ENCODE measurements around the gene CLDN24. TPM values are rescaled to one million over a fixed set of nuclear protein-coding genes. Genes with fewer than 3 reads are reported as not detected.

CLDN24 gene
- total RNA-seq, 1 donor, result not detected

DNA sequence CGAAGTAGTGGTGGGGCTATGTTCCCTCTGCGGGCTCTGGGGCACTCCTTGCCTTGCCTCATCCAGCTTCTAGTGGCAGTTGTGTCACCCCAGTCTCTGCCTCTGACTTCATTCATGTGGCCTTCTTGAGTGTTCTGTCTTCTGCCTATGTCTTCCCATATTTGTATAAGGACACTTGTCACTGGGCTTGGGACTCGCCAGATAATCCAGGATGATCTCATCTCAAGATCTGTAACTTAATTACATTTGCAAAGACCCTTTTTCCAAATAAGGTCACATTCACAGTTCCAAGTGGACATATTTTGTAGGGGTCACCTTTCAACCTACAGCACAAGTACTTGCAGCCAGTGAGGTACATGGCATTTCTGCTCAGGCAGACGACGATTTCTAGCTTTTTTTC, 30.3 kb upstream of the CLDN24 start:
- peaks cover 3% of the 10 kb centered on the region for H3K4me1 ChIP-seq (ENCODE audit: insufficient read depth, low read length)
- no peak overlapping the region for H3K4me3 ChIP-seq (ENCODE audit: low read length)
- no peaks in the 10 kb centered on the region for H3K27me3 ChIP-seq (ENCODE audit: insufficient read depth, low read length)
- H3K9me3 ChIP-seq (ENCODE audit: low read depth, low read length), result no peaks in the 10 kb centered on the region

DNA sequence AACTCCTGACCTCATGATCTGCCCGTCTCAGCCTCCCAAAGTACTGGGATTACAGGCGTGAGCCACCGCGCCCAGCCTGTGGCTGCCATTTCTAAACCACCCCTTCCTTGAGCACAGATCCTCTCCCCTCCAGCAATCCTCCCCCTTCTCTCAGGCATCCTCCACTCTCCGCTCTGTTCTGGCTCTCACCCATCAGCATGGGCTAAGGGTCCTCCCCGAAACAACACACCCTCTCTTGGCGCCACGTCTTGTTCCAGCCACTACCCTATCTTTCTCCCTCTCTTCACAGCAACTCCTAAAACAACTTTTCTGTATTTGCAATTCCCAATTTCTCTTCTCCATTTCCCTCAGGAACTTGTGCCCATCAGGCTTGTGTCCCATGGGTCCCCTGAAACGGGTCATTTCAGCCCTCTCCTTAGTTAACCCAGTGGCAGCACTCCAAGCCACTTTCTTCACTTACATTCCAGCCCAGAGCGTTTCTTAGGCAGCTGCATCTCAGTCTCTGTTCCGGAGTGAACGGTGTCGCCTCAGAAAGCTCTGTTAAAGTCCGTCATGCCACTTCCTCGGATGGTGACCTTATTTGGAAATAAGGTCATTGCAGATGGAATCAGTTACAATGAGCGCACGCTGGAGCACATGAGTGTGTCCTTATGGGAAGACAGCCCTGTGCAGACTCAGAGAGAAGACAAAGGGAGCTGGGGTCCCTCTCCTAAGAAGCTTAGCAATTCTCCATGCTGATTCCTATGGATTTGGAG, 28.3 kb upstream of the CLDN24 start:
- H3K9me3 ChIP-seq (ENCODE audit: low read depth, low read length), result no peaks in the 10 kb centered on the region
- peaks cover 3% of the 10 kb centered on the region for H3K4me1 ChIP-seq (ENCODE audit: insufficient read depth, low read length)
- no peaks in the 10 kb centered on the region for H3K27me3 ChIP-seq (ENCODE audit: insufficient read depth, low read length)
- H3K4me3 ChIP-seq (ENCODE audit: low read length), result no peak overlapping the region

DNA sequence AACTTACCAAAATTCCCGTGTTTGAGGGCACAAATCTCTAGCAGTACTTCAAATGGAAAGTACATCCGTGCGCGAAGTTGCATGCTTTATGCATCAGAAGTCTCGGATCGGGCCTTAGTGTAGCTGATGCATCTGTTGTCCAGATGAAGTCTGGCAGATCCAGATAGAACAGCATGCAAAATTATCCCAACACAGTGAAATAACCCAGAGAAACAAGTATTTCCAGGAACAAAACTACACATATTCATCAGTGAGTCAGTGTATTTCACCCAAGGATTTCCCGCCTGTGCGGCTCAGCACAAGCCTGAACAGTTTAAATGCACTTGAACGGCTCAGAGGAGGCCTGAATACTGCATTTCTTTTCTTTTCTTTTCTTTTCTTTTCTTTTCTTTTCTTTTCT, 27.4 kb upstream of the CLDN24 start:
- H3K4me3 ChIP-seq (ENCODE audit: low read length), result no peak overlapping the region
- H3K9me3 ChIP-seq (ENCODE audit: low read depth, low read length), result no peaks in the 10 kb centered on the region
- no peaks in the 10 kb centered on the region for H3K27me3 ChIP-seq (ENCODE audit: insufficient read depth, low read length)
- peaks cover 3% of the 10 kb centered on the region for H3K4me1 ChIP-seq (ENCODE audit: insufficient read depth, low read length)

DNA sequence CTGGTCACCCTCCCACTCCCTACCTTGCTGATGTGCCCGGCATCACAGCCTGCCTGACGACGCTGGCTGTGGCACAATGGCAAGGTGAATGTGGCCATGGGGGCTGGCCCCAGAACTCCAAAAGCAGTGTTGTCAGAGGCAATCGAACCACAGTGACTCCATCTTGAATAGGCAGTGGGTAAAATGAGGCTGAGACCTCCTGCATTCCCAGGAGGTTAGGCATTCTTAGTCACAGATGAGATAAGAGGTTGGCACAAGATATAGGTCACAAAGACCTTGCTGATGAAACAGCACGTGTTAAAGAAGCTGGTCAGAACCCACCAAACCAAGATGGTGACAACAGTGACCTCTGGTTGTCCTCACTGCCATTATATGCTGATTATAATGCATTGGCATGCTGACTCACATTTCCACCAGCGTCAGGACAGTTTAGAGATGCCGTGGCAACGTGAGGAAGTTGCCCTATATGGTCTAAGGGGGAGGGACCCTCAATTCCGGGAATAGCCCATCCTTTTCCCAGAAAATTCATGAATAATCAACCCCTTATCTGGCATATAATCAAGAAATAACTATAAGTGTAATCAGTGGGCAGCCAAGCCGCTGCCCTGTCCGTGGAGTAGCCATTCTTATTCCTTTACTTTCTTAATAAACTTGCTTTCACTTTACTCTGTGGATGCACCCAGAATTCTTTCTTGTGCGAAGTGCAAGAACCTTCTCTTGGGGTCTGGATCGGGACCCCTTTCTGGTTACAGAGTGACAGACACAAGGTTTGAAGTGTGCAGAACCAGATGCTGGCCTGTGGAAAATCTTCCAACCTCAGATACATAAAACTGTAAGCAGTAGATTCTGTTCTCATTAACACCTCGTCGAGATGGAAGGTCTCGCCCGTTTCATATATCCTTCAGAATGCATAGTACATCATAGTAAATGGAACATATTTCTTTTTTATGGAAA, 26.8 kb upstream of the CLDN24 start:
- Histone ChIP-seq H3K27me3 (ENCODE audit: insufficient read depth, low read length) (no peaks in the 10 kb centered on the region), H3K4me3 (ENCODE audit: low read length) (no peak overlapping the region), H3K9me3 (ENCODE audit: low read depth, low read length) (no peaks in the 10 kb centered on the region)

DNA sequence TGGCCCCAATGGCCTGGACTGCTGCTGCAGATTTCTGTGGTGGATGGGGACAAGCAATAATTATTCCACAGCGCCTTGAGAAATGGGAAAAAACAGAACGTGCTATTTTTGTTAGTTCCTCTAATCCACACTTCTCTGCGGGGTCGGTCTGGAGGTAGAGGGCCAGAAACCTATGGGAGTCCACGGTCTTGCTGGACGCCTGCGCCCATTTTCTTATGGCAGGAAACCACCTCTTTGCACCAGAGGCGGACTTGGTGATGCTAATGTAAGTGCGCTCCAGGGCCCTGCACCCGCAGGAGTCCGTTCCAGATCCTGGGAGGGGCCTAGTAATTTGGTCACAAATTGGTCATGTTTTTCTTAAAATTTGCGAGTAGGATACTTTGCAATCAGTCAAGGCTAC, 25.9 kb upstream of the CLDN24 start:
- Histone ChIP-seq H3K9me3 (ENCODE audit: low read depth, low read length) (no peaks in the 10 kb centered on the region), H3K4me1 (ENCODE audit: insufficient read depth, low read length) (peaks cover 6% of the 10 kb centered on the region), H3K4me3 (ENCODE audit: low read length) (no peak overlapping the region), H3K27me3 (ENCODE audit: insufficient read depth, low read length) (peaks cover 3% of the 10 kb centered on the region)

More for the DNA sequence above, 26.8 kb upstream of the CLDN24 start:
- H3K4me1 ChIP-seq (ENCODE audit: insufficient read depth, low read length), result peaks cover 3% of the 10 kb centered on the region

DNA sequence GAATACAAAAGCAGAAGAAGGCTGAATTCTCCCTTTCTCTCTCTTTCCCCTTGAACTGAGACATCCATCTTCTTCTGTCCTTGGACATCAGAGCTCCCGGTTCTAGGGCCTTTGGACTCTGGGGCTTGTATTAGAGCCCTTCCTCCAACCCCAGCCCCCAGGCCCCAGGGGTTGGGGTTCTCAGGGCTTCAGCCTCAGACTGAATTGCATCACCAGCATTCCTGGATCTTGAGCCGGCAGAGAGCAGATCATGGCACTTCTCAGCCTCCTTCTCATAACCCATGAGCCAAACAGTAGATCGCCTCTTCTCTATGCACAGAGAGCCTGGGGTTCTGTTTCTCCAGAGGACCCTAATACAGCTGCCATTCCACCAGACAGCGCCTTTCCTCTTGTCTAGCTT, 25.3 kb upstream of the CLDN24 start:
- Histone ChIP-seq H3K9me3 (ENCODE audit: low read depth, low read length) (no peaks in the 10 kb centered on the region), H3K27me3 (ENCODE audit: insufficient read depth, low read length) (peaks cover 3% of the 10 kb centered on the region), H3K4me1 (ENCODE audit: insufficient read depth, low read length) (peaks cover 8% of the 10 kb centered on the region), H3K4me3 (ENCODE audit: low read length) (no peak overlapping the region)

DNA sequence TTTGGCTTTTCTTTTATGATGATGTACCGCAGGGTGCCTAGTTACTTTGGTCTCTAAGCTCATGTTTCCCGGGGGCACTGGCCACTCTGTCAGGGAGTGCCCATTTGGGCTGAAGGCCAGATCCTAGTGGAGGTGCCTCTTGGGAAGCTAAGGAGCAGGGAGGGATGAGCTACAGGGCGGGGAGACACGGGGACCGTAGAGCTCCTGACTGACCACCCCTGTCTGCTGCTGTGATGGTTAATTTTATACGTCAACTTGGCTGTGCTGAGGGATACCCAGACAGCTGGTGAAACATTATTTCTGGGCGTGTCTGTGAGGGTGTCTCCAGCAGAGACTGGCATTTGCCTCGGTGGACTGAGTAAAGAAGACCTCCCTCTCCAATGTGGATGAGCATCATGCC, 24.9 kb upstream of the CLDN24 start:
- Histone ChIP-seq H3K4me3 (ENCODE audit: low read length) (no peak overlapping the region), H3K4me1 (ENCODE audit: insufficient read depth, low read length) (peaks cover 8% of the 10 kb centered on the region), H3K9me3 (ENCODE audit: low read depth, low read length) (no peaks in the 10 kb centered on the region), H3K27me3 (ENCODE audit: insufficient read depth, low read length) (peaks cover 3% of the 10 kb centered on the region)

DNA sequence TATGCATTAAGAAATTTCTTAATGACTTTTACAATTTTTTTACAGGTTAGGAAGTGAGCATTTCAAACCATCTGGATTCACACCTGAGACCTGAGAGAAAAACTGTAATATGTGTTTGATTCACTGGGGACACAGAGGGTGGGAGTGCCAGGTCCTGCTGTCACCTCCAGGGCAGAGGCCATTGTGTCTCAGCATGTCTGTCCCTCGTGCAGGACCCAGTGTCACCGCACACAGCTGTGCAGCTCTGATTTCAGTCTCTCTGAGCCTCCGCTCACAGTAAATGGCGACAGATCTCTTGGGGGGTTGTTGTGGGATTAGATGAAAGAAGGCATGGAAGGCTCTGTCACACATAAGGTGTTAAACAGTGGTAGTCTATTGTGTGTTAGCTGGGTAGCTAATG, 23.0 kb upstream of the CLDN24 start:
- no peak overlapping the region for H3K4me3 ChIP-seq (ENCODE audit: low read length)
- peaks cover 8% of the 10 kb centered on the region for H3K4me1 ChIP-seq (ENCODE audit: insufficient read depth, low read length)

DNA sequence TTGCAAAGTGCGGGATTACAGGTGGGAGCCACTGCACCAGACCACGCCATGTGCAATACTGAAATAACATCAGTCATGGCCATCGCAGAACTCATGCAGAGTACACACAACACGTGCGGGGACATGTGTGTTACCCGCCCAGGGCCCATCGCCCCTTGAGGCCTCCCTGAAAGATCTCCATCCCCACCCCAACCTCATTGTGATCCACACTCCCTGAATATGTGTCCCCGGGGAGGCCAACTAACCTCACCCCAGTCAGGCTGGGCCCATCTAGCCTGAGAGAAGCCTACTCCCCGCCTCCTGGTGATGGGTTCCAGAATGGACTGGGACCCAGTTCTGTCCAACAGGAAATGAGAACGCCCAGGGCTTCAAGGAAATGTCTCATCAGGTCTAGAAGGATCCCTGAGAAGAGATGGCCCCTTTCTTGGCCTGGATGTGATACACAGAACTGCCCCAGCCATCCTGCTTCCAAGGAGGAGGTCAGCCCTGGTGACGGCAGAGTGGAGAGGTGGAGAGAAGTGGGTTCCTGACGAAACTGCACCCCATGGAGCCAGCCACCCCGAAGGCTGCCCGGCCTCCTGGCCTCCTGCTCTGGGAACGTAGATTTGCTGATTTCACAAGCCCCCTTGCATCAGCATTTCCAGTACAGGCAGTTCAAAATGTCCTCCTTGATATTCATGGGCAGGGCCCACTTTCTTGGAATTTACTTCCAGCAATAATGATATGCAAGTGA, 22.5 kb upstream of the CLDN24 start:
- peaks cover 8% of the 10 kb centered on the region for H3K4me1 ChIP-seq (ENCODE audit: insufficient read depth, low read length)
- H3K4me3 ChIP-seq (ENCODE audit: low read length), result no peak overlapping the region
- peaks cover 3% of the 10 kb centered on the region for H3K27me3 ChIP-seq (ENCODE audit: insufficient read depth, low read length)
- no peaks in the 10 kb centered on the region for H3K9me3 ChIP-seq (ENCODE audit: low read depth, low read length)

More for the DNA sequence above, 23.0 kb upstream of the CLDN24 start:
- Histone ChIP-seq H3K27me3 (ENCODE audit: insufficient read depth, low read length) (peaks cover 3% of the 10 kb centered on the region), H3K9me3 (ENCODE audit: low read depth, low read length) (no peaks in the 10 kb centered on the region)

DNA sequence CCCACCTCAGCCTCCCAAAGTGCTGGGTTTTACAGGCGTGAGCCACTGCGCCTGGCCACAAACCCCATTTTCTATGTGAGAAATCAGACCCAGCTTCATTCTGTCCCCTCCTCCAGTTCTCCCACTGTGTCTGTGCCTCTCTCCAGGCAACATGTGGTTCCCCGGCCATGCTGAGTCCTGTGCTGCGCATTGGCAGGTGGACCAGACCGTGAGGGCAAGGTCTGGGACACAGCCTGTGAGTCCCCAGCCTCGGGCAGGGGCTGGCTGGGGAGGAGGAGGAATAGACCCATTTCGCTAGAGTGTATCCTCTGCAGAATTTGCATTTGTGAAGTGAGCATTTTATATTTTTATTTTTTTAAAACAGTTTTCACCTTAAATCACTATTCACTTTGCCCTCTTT, 21.5 kb upstream of the CLDN24 start:
- H3K9me3 ChIP-seq (ENCODE audit: low read depth, low read length), result no peaks in the 10 kb centered on the region
- peaks cover 4% of the 10 kb centered on the region for H3K4me1 ChIP-seq (ENCODE audit: insufficient read depth, low read length)
- H3K27me3 ChIP-seq (ENCODE audit: insufficient read depth, low read length), result peaks cover 3% of the 10 kb centered on the region
- no peak overlapping the region for H3K4me3 ChIP-seq (ENCODE audit: low read length)

DNA sequence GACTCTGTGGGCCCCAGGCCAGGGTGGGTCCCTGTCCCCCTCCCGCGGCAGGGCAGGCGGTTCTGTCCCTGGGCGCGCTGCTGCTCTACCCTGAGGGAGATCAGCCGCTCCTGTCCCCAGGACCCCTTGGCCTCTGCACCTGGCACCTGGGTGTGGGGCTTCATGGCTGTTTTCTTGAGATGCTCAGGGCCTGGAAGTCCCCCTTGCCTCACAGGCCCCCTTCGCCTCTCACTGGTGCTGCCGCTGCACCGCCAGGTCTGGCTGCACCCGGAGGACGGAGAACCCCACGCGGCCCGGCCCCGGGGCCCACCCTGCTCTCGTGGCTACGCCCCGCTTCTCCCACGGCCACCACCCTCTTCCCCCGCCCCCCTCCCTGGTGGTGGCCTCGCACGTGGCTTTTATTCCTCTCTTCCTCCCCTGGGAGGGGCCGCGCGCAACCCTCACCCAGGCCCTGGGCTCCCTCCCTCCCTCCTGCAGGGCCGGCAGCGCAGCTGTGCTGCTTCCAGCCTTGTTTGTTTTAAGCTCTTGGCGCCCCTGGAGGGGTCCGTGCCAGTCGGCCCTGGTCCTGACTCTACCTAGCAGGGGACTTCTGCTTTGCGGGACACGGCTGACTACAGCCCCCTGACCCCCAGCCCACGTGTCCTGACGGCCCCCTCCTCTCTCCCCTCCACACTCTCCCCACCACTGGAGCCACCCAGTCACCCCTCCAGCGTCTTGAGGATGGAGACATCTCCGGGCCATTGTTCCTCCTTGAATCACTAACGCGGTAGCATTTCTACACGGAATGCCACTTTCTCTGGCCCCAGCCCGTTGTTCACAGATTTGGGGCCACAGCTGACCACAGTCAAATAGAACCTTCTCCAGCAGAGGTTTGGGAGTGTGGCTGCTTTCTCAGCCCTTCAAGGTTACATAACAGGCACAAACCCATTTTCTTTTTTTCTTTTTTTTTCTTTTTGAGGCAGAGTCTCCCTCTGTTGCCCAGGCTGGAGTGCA, 20.6 kb upstream of the CLDN24 start:
- Histone ChIP-seq H3K4me3 (ENCODE audit: low read length) (no peak overlapping the region), H3K9me3 (ENCODE audit: low read depth, low read length) (no peaks in the 10 kb centered on the region), H3K27me3 (ENCODE audit: insufficient read depth, low read length) (peaks cover 3% of the 10 kb centered on the region), H3K4me1 (ENCODE audit: insufficient read depth, low read length) (peaks cover 4% of the 10 kb centered on the region)

DNA sequence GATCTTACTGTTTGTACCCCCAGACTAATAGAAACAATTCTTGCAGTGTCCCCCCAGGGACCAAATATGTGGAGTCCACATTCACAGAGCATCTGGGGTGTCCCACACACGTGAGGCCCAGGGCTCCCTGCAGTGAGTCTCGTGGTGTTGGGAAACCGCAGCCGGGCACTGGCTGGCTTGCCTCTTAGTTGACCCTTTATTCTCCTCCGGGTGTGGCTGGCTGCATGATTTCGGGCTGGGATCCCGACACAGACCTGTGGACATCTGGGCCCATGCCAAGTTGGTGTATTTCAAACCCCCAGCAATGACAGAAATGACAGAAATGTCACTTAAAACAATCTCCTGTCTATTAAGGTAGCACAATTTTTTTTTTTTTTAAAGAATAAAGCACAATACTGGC, 15.6 kb upstream of the CLDN24 start:
- Histone ChIP-seq H3K4me1 (ENCODE audit: insufficient read depth, low read length) (no peaks in the 10 kb centered on the region), H3K27me3 (ENCODE audit: insufficient read depth, low read length) (no peaks in the 10 kb centered on the region), H3K9me3 (ENCODE audit: low read depth, low read length) (no peaks in the 10 kb centered on the region), H3K4me3 (ENCODE audit: low read length) (no peak overlapping the region)

DNA sequence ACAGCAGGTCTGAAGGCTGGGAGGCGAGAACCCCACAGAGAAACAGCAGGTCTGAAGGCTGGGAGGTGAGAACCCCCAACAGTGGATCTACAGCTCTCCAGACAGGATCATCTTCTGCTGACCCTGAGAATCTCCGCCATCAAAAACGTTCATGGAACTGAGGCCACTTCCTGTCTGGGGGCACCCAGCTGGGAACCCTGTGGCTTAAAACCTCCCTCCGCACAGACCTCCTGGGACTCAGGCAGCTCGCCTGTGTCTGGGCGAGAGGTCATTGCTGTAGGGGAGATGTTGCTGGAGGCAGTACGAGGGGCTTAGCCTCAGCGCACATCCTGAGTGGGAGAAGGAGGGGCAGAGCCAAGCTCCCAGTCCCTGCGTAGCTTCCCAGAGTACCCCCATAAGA, 15.1 kb upstream of the CLDN24 start:
- Histone ChIP-seq H3K27me3 (ENCODE audit: insufficient read depth, low read length) (no peaks in the 10 kb centered on the region), H3K4me1 (ENCODE audit: insufficient read depth, low read length) (no peaks in the 10 kb centered on the region), H3K4me3 (ENCODE audit: low read length) (no peak overlapping the region), H3K9me3 (ENCODE audit: low read depth, low read length) (no peaks in the 10 kb centered on the region)

DNA sequence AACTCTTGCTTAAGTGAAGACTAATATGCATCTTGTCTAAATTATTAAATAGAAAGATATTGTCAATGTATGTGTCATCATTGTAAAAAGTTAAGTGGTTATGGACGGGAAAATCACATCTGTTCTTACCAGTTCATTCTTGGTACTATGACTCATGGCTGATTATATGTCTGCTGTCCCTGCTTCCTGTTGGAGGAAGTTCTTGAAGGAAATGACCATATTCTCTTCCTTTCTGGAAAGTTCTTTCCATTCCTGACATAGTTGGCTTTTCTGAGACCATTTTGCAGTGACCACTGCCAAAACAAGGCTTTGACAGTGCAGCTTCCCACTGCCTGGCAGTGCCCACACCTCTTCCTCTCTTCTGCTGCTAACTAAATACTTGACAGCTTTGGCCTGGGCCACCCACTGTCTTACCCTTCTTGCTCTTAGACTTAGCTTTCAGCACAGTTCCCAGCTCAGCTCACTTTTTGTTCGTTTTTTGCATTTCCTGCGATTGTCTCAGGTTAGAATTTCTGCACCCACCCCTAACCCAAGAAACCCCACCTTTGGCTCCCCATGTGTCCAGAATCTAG, 13.2 kb upstream of the CLDN24 start:
- Histone ChIP-seq H3K4me3 (ENCODE audit: low read length) (no peak overlapping the region), H3K9me3 (ENCODE audit: low read depth, low read length) (no peaks in the 10 kb centered on the region), H3K4me1 (ENCODE audit: insufficient read depth, low read length) (no peaks in the 10 kb centered on the region), H3K27me3 (ENCODE audit: insufficient read depth, low read length) (no peaks in the 10 kb centered on the region)
